Endothelial cell (in vitro differentiated cells): ENCODE data around the gene PPP1R7. TPM values are rescaled to one million over a fixed set of nuclear protein-coding genes. Genes with fewer than 3 reads are reported as not detected.

Source experiments
- DNase-seq: peaks from one replicate; pipeline ENCODE4 v3.0.0; 2021; ENCODE audit warnings: low spot score
- H3K27ac Mint-ChIP-seq: one replicate; pipeline ENCODE4 v1.8.0; 2021; ENCODE audit warnings: mixed read lengths, inconsistent platforms; ENCODE audit not compliant: unreplicated experiment
- H3K27me3 Mint-ChIP-seq: one replicate; pipeline ENCODE4 v1.8.0; 2021; ENCODE audit warnings: mild to moderate bottlenecking, moderate library complexity, mixed read lengths, inconsistent platforms; ENCODE audit not compliant: unreplicated experiment
- H3K36me3 Mint-ChIP-seq: one replicate; pipeline ENCODE4 v1.8.0; 2021; ENCODE audit warnings: mild to moderate bottlenecking, low read depth, mixed read lengths, inconsistent platforms; ENCODE audit not compliant: unreplicated experiment
- H3K4me1 Mint-ChIP-seq: one replicate; pipeline ENCODE4 v1.8.0; 2021; ENCODE audit warnings: mild to moderate bottlenecking, mixed read lengths, inconsistent platforms; ENCODE audit not compliant: unreplicated experiment
- H3K4me3 Mint-ChIP-seq: one replicate; pipeline ENCODE4 v1.8.0; 2021; ENCODE audit warnings: mild to moderate bottlenecking, mixed read lengths, inconsistent platforms; ENCODE audit not compliant: unreplicated experiment
- H3K9me3 Mint-ChIP-seq: one replicate; pipeline ENCODE4 v1.8.0; 2021; ENCODE audit warnings: mixed read lengths, inconsistent platforms; ENCODE audit not compliant: unreplicated experiment
- CTCF ChIP-seq: fragments of 200-600 bp; sonication (generic); IDR thresholded peaks from one replicate; pipeline ENCODE4 v1.5.0; 2021; ENCODE audit warnings: antibody characterized with exemption; ENCODE audit not compliant: unreplicated experiment
- total RNA-seq: library from RNA; stranded (reverse); fragmentation: NEBNext Ultra II Directional; extraction: Animal tissue kit (Norgen Biotek cat#: 25700); gene quantifications from one replicate; pipeline ENCODE4 v1.2.1, GENCODE V29; 2021; ENCODE audit not compliant: unreplicated experiment

Gene PPP1R7
- total RNA-seq, 1 donor from 2014 or later, result 61.6 TPM

DNA sequence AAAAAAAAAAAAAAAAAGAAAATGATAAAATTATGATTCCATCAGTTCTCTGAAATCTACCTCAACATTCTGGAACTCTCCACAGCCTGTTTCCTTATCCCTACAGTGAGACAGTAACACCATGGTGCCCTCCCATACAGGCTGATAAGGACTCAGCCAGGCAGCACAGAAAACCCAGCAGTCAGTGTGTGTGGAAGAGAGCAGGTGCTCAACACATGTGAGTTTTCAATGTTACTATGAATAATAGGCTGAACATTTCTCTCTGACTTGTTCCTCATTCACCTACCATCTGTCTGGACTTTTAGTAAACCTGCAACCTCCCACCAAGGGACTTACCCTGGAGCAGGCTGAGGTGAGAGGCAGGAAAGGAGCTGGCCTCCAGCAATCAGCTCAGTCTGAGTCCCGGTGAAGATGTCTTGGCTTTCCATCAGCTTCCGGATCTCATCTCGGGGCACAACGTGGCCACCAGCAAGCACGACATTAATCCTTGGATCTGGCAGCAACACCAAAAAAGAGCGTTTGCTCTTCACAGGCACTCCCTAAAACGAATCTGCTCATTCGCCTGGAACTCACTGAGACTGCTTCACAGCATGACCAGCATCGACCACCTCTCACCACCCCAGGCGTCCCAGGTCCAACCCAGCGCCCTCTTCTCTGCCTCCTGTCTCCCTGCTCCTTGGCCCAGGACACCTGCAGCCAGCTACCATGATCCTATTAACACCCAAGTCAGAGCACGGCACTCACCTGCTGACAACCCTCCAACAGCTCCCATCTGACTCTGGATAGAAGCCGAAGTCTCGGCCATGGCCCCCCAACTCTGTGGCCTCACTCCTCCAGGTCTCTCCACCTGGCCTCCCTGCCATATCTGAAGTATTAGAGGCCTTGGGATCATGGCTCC lies 17.5 kb upstream of the PPP1R7 start:
- H3K4me3 Mint-ChIP-seq, result no peak overlapping the region
- peaks cover 5% of the 10 kb centered on the region for H3K27me3 Mint-ChIP-seq
- DNase-seq, result no peak
- H3K9me3 Mint-ChIP-seq, result no peaks in the 10 kb centered on the region
- no peaks in the 10 kb centered on the region for H3K4me1 Mint-ChIP-seq
- no peak overlapping the region for H3K27ac Mint-ChIP-seq
- H3K36me3 Mint-ChIP-seq, result peaks cover 25% of the 10 kb centered on the region
- no peak for TF ChIP-seq CTCF

GRCh38 chr2:241133436-241133820 lies 16.8 kb upstream of the PPP1R7 start:
- peaks cover 29% of the 10 kb centered on the region for H3K36me3 Mint-ChIP-seq
- no peak overlapping the region for H3K27ac Mint-ChIP-seq
- peaks cover 7% of the 10 kb centered on the region for H3K27me3 Mint-ChIP-seq

DNA sequence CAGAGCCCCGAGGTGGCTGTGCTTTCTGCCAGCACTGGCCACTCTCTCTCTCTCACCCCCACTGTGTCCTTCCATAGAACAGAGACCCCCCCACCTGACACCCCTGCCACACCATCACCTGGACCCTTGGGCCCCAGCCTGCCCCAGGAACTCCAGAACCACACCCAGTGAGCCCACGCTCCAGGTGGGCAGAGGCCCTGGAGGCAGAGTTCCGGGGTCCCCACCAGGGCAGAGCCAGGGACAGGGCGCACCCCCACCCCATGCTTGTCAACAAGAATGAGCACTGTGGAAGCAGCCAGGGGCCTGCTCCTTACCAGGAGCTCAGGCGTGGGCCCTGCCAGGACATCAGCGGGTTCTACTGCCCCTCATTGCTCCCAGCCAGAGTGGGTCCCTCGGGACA lies 15.6 kb upstream of the PPP1R7 start:
- Mint-ChIP-seq H3K27ac (no peak overlapping the region), H3K36me3 (peaks cover 33% of the 10 kb centered on the region), H3K27me3 (peaks cover 7% of the 10 kb centered on the region), H3K4me3 (no peak overlapping the region), H3K4me1 (no peaks in the 10 kb centered on the region), H3K9me3 (no peaks in the 10 kb centered on the region)
- TF ChIP-seq CTCF, result no peak
- DNase-seq, result no peak

More at GRCh38 chr2:241133436-241133820, 16.8 kb upstream of the PPP1R7 start:
- no peak overlapping the region for H3K4me3 Mint-ChIP-seq
- no peak for DNase-seq
- no peak for TF ChIP-seq CTCF
- H3K9me3 Mint-ChIP-seq, result no peaks in the 10 kb centered on the region
- H3K4me1 Mint-ChIP-seq, result no peaks in the 10 kb centered on the region

- no peak for TF ChIP-seq CTCF
- Mint-ChIP-seq H3K9me3 (no peaks in the 10 kb centered on the region), H3K4me1 (no peaks in the 10 kb centered on the region), H3K4me3 (no peak overlapping the region), H3K27me3 (peaks cover 7% of the 10 kb centered on the region), H3K27ac (no peak overlapping the region), H3K36me3 (peaks cover 35% of the 10 kb centered on the region)
- no peak for DNase-seq
Measured at GRCh38 chr2:241135737-241136136, 14.5 kb upstream of the PPP1R7 start.

DNA sequence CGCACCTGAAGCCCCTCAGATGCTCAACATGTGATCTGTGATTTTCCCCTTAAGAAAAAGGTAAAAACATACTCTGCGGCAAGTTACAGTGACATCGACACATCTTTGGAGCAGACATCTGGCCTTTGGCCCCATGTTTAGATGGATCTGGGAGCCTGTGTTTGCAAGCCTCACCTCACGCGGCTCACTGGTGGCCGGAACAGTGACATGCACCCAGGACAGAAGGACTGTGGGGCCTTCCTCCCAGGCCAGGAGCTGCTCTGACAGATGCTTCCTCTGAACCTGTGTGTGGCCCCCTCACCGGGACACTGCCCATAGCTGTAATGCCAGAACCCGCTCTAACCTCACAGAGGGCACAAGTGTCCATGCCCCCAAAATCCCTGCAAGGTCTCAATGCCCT lies 14.1 kb upstream of the PPP1R7 start:
- Mint-ChIP-seq H3K9me3 (no peaks in the 10 kb centered on the region), H3K27ac (no peak overlapping the region), H3K4me1 (no peaks in the 10 kb centered on the region), H3K4me3 (no peak overlapping the region), H3K36me3 (peaks cover 37% of the 10 kb centered on the region), H3K27me3 (peaks cover 5% of the 10 kb centered on the region)
- no peak for DNase-seq
- TF ChIP-seq CTCF, result no peak
